Muscle of leg (tissue), 16 donors: ENCODE results near the gene NOA1. TPM values are rescaled to one million over a fixed set of nuclear protein-coding genes. Genes with fewer than 3 reads are reported as not detected.
A peak's percentile ranks its signal among the peaks of the same experiment; 100 is the strongest.

ENCODE experiments used
- DNase-seq: peaks from one replicate; pipeline ENCODE4 v3.0.0; 2013
- H3K27ac ChIP-seq: one replicate; pipeline ENCODE4 v1.5.1; 2013; ENCODE audit warnings: mild to moderate bottlenecking, low read length, control low read depth
- H3K27me3 ChIP-seq: one replicate; pipeline ENCODE4 v1.6.1; 2013; ENCODE audit warnings: low read length; ENCODE audit not compliant: control insufficient read depth, insufficient read depth
- H3K36me3 ChIP-seq: one replicate; pipeline ENCODE4 v1.6.1; 2013; ENCODE audit warnings: low read length; ENCODE audit not compliant: control insufficient read depth, insufficient read depth
- H3K4me1 ChIP-seq: one replicate; pipeline ENCODE4 v1.6.1; 2013; ENCODE audit warnings: low read length; ENCODE audit not compliant: control insufficient read depth, insufficient read depth
- H3K4me3 ChIP-seq: one replicate; pipeline ENCODE4 v1.5.1; 2013; ENCODE audit warnings: low read length, control low read depth
- H3K9me3 ChIP-seq: replicated peaks from 2 replicates; pipeline ENCODE4 v1.6.1; 2013; ENCODE audit warnings: low read depth, low read length; ENCODE audit not compliant: control insufficient read depth
- WGBS: methylation state at CpG from one replicate; pipeline ENCODE4 v1.1.5; 2013; ENCODE audit warnings: missing lambda C conversion rate; ENCODE audit not compliant: insufficient coverage; 5-methylcytosine and 5-hydroxymethylcytosine counted together
- long read RNA-seq, 11 donors: transcript quantifications; one replicate each; lab custom pipeline, GENCODE V29; 2026
- polyA plus RNA-seq, 8 donors: library from polyadenylated mRNA; unstranded; fragments of 120-200 nt; gene quantifications; one replicate each; pipeline versions ENCODE4 v1.2.1 to v1.2.3, GENCODE V29; 2013; ENCODE audit warnings: inconsistent platforms in 1 of 8, low replicate concordance in 1 of 8; ENCODE audit not compliant: insufficient read length in 8 of 8, insufficient read depth in 1 of 8
- total RNA-seq: library from RNA; stranded (reverse); fragments of 120-200 nt; gene quantifications from one replicate; pipeline ENCODE4 v1.2.4, GENCODE V29; 2013

NOA1 gene
- 12.6 TPM for total RNA-seq
- polyA plus RNA-seq: 10 to 100 TPM; 17.4 to 20.6 (median 18.8) TPM
- long read RNA-seq, donor 1, transcript NOA1-201 (7 exons, 3,415 nt): major isoform, 11 of 11 reads
- long read RNA-seq, donor 1, partial matches to known transcripts: 0 of 11 reads
- long read RNA-seq, donor 1, other reads (novel, unspliced or antisense): 0 of 11 reads
- long read RNA-seq, donor 2: 0 reads
- long read RNA-seq, donor 3, transcript NOA1-201 (7 exons, 3,415 nt): major isoform, 32 of 32 reads
- long read RNA-seq, donor 3, partial matches to known transcripts: 0 of 32 reads
- long read RNA-seq, donor 3, other reads (novel, unspliced or antisense): 0 of 32 reads
- long read RNA-seq, donor 4, transcript NOA1-201 (7 exons, 3,415 nt): major isoform, 13 of 13 reads
- long read RNA-seq, donor 4, partial matches to known transcripts: 0 of 13 reads
- long read RNA-seq, donor 4, other reads (novel, unspliced or antisense): 0 of 13 reads
- long read RNA-seq, donor 5, transcript NOA1-201 (7 exons, 3,415 nt): major isoform, 28 of 36 reads
- long read RNA-seq, donor 5, partial matches to known transcripts: 8 of 36 reads
- long read RNA-seq, donor 5, other reads (novel, unspliced or antisense): 0 of 36 reads
- long read RNA-seq, donor 6, transcript NOA1-201 (7 exons, 3,415 nt): major isoform, 24 of 29 reads
- long read RNA-seq, donor 6, partial matches to known transcripts: 5 of 29 reads
- long read RNA-seq, donor 6, other reads (novel, unspliced or antisense): 0 of 29 reads
- long read RNA-seq, donor 7, transcript NOA1-201 (7 exons, 3,415 nt): major isoform, 16 of 21 reads
- long read RNA-seq, donor 7, partial matches to known transcripts: 5 of 21 reads
- long read RNA-seq, donor 7, other reads (novel, unspliced or antisense): 0 of 21 reads
- long read RNA-seq, donor 8, partial matches to known transcripts: 0 of 4 reads
- long read RNA-seq, donor 8, other reads (novel, unspliced or antisense): 0 of 4 reads
- long read RNA-seq, donor 9, transcript NOA1-201 (7 exons, 3,415 nt): major isoform, 9 of 9 reads
- long read RNA-seq, donor 9, partial matches to known transcripts: 0 of 9 reads
- long read RNA-seq, donor 9, other reads (novel, unspliced or antisense): 0 of 9 reads
- long read RNA-seq, donor 10, transcript NOA1-201 (7 exons, 3,415 nt): major isoform, 8 of 13 reads
- long read RNA-seq, donor 10, partial matches to known transcripts: 5 of 13 reads
- long read RNA-seq, donor 10, other reads (novel, unspliced or antisense): 0 of 13 reads
- long read RNA-seq, donor 11, transcript NOA1-201 (7 exons, 3,415 nt): major isoform, 10 of 10 reads
- long read RNA-seq, donor 11, partial matches to known transcripts: 0 of 10 reads
- long read RNA-seq, donor 11, other reads (novel, unspliced or antisense): 0 of 10 reads

- Histone ChIP-seq H3K27me3 (no peaks in the 10 kb centered on the region), H3K4me1 (peaks cover 20% of the 10 kb centered on the region), H3K4me3 (peak within 1 kb of the TSS; percentile 87), H3K9me3 (peaks cover 2% of the 10 kb centered on the region), H3K27ac (peak within 1 kb of the TSS; percentile 95), H3K36me3 (peaks cover 14% of the 10 kb centered on the region)
- under 1% methylated on average over 40 of the region's 51 CpGs for WGBS
- peak; percentile 100 for DNase-seq
These were observed at the start of gene NOA1 for GRCh38 chr4:56977321-56978012. TSS of gene NOA1 (minus strand) at chr4:56977606. CDS start at chr4:56977585, 21 bp downstream.

GRCh38 chr4:57023104-57023503, 45.7 kb upstream of the NOA1 start:
- Histone ChIP-seq H3K4me3 (no peak overlapping the region), H3K9me3 (no peaks in the 10 kb centered on the region), H3K27ac (no peak overlapping the region), H3K4me1 (no peaks in the 10 kb centered on the region), H3K36me3 (peaks cover 38% of the 10 kb centered on the region), H3K27me3 (no peaks in the 10 kb centered on the region)
- 80% methylated on average over 3 of the region's 4 CpGs for WGBS
- no peak for DNase-seq

- DNase-seq: no peak
- no peak overlapping the region for H3K27ac ChIP-seq
- H3K27me3 ChIP-seq: no peaks in the 10 kb centered on the region
- WGBS: no CpG with 5 or more reads among the region's 5 CpGs
- H3K36me3 ChIP-seq: peaks cover 39% of the 10 kb centered on the region
- H3K9me3 ChIP-seq: no peaks in the 10 kb centered on the region
- H3K4me3 ChIP-seq: no peak overlapping the region
- H3K4me1 ChIP-seq: no peaks in the 10 kb centered on the region
These were observed 43.2 kb upstream of the NOA1 start for GRCh38 chr4:57020467-57021101.

- Histone ChIP-seq H3K27ac (no peak overlapping the region), H3K4me1 (no peaks in the 10 kb centered on the region), H3K4me3 (no peak overlapping the region), H3K9me3 (no peaks in the 10 kb centered on the region), H3K36me3 (peaks cover 39% of the 10 kb centered on the region), H3K27me3 (no peaks in the 10 kb centered on the region)
- no peak for DNase-seq
These were observed 41.6 kb upstream of the NOA1 start for GRCh38 chr4:57018980-57019379.

- no peak overlapping the region for H3K27ac ChIP-seq
- H3K36me3 ChIP-seq: peaks cover 49% of the 10 kb centered on the region
- no peaks in the 10 kb centered on the region for H3K9me3 ChIP-seq
- no peaks in the 10 kb centered on the region for H3K27me3 ChIP-seq
- H3K4me3 ChIP-seq: no peak overlapping the region
- DNase-seq: no peak
- no peaks in the 10 kb centered on the region for H3K4me1 ChIP-seq
- WGBS: no CpG with 5 or more reads among the region's 4 CpGs
These were observed 36.2 kb upstream of the NOA1 start for GRCh38 chr4:57013543-57014120.

- H3K4me1 ChIP-seq: peaks cover 7% of the 10 kb centered on the region
- DNase-seq: no peak
- no peak overlapping the region for H3K27ac ChIP-seq
- no peak overlapping the region for H3K4me3 ChIP-seq
- no CpG with 5 or more reads among the region's 1 CpG for WGBS
- no peaks in the 10 kb centered on the region for H3K9me3 ChIP-seq
- H3K27me3 ChIP-seq: no peaks in the 10 kb centered on the region
- peaks cover 55% of the 10 kb centered on the region for H3K36me3 ChIP-seq
These were observed 22.3 kb upstream of the NOA1 start for GRCh38 chr4:56999751-57000150.

- Histone ChIP-seq H3K36me3 (peaks cover 41% of the 10 kb centered on the region), H3K27ac (peak overlapping the region; percentile 78), H3K27me3 (no peaks in the 10 kb centered on the region), H3K4me1 (peaks cover 7% of the 10 kb centered on the region), H3K9me3 (no peaks in the 10 kb centered on the region), H3K4me3 (no peak overlapping the region)
- 19% methylated on average over 4 of the region's 7 CpGs for WGBS
- peak; percentile 91 for DNase-seq
These were observed 18.1 kb upstream of the NOA1 start for GRCh38 chr4:56995525-56995924.

- WGBS: no CpG with 5 or more reads among the region's 6 CpGs
- no peaks in the 10 kb centered on the region for H3K27me3 ChIP-seq
- peaks cover under 1% of the 10 kb centered on the region for H3K4me1 ChIP-seq
- no peak for DNase-seq
- H3K4me3 ChIP-seq: no peak overlapping the region
- H3K36me3 ChIP-seq: peaks cover 31% of the 10 kb centered on the region
- no peak overlapping the region for H3K27ac ChIP-seq
- no peaks in the 10 kb centered on the region for H3K9me3 ChIP-seq
These were observed 12.9 kb upstream of the NOA1 start for GRCh38 chr4:56990109-56990905.
